Right lobe of liver (tissue), 6 donors: ENCODE results near the gene NFYC. TPM values are rescaled to one million over a fixed set of nuclear protein-coding genes. Genes with fewer than 3 reads are reported as not detected.
"Not testable (repeated sequence)": the region's sequence is repeated elsewhere in the genome, so short reads cannot be mapped to it uniquely, and the experiment has no call there.

Experiments used
- ATAC-seq, 4 donors: fragments of 200-7000 bp; cut with Tn5 transposase; one replicate each; pipeline ENCODE4 v1.9.1; 2020; ENCODE audit warnings: mild to moderate bottlenecking in 4 of 4, moderate library complexity in 4 of 4
- DNase-seq, 3 donors: peaks; one replicate each; pipeline ENCODE4 v3.0.0-alpha.2; 2020
- H3K27ac ChIP-seq, 3 donors: fragments of 200-600 bp; one replicate each; pipeline ENCODE4 v1.8.0; 2022
- H3K27me3 ChIP-seq, 2 donors: fragments of 200-600 bp; one replicate each; pipeline ENCODE4 v1.8.0; 2022
- H3K36me3 ChIP-seq, 4 donors: fragments of 200-600 bp; sonication (generic) in 1 of 4; one replicate each; pipeline versions ENCODE4 v1.5.1 to v1.8.0; 2017 to 2022; ENCODE audit warnings: control low read depth in 1 of 4
- H3K4me1 ChIP-seq, 4 donors: fragments of 200-600 bp; sonication (generic) in 1 of 4; one replicate each; pipeline versions ENCODE4 v1.5.1 to v1.8.0; 2017 to 2022; ENCODE audit warnings: control low read depth in 1 of 4
- H3K4me3 ChIP-seq, 3 donors: fragments of 200-600 bp; one replicate each; pipeline ENCODE4 v1.8.0; 2022
- H3K9me3 ChIP-seq, 4 donors: fragments of 200-600 bp; sonication (generic) in 1 of 4; one replicate each; pipeline versions ENCODE4 v1.5.1 to v1.8.0; 2017 to 2022; ENCODE audit warnings: control low read depth in 1 of 4
- POLR2A ChIP-seq: fragments of 450-650 bp; IDR thresholded peaks from one replicate; pipeline ENCODE4 v1.6.1; 2017; ENCODE audit warnings: antibody characterized with exemption, mild to moderate bottlenecking
- WGBS: methylation state at CpG from one replicate; pipeline ENCODE4 v1.1.6; 2018; ENCODE audit warnings: low coverage, low lambda C conversion rate; ENCODE audit not compliant: insufficient coverage; ENCODE audit errors: missing lambda C conversion rate; 5-methylcytosine and 5-hydroxymethylcytosine counted together
- intact Hi-C, 2 donors: fragments of 100-400 bp; cut with DNase I; formaldehyde crosslinking; loops; one replicate each; pipeline versions ENCODE4 v1.11.2 to v1.14.1; 2022
- total RNA-seq, 6 experiments: library from RNA; depleted of rRNA in 2 of 6; stranded (reverse); fragments of >200 nt in 2 of 6; fragmentation: NEBNext Ultra II Directional in 3 of 6; extraction: Animal tissue kit (Norgen Biotek cat#: 25700) in 3 of 6; gene quantifications; one replicate each; pipeline versions ENCODE4 v1.1.0 to v1.2.4, GENCODE V29; 2016 to 2023
- TF ChIP-seq, protein P1 (sequence below), 4 donors: fragments of 200-600 bp in 3 of 4; fragments of 450-650 bp in 1 of 4; IDR thresholded peaks; one replicate each; pipeline versions ENCODE4 v1.5.1 to v1.8.0; 2016 to 2022; ENCODE audit warnings: antibody characterized with exemption in 4 of 4, mild to moderate bottlenecking in 2 of 4
- donor health status: DM: no; HTN: yes; CAD: no.
- donor health status: DM: no; HTN: no; CAD: no.
- donor health status: DM: no; HTN: no; CAD: no.
- donor health status: DM: no; HTN: yes; CAD: no.
- donor health status: DM: no; HTN: yes; CAD: no.

Gene NFYC
- total RNA-seq, 6 experiments from 2014 or later = 21.9 to 36.1 (median 28.1) TPM

DNA sequence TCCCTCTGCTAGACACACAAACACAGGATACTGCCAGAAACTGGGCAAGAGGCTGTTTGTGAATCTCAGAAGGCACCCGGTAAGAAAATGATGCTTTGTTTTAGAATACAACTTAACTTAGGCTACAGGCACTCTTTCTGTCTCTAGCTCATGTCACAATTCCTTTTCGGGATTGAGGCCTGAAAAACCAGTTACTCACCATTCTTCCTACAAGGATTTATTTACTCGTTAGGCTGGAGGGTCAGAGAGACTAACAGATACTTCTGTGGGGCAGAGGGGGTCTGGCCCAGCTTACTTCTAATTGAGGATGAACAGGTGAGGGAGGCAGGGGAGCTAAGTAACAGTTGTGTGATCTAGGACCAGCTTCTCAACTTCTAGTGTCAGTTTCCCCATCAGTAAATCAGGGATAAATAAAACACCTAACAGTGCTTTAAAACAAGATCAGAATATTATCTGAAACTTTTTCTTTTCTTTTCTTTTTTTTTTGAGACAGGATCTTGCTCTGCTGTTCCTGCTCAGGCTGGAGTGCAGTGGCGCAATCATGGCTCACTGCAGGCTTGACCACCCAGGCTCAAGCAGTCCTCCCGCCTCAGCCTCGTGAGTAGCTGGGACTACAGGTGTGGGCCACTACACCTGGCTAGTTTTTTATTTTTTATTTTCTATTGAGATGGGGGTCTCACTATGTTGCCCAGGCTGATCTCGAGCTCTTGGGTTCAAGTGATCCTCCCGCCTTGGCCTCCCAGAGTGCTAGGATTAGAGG is 31.9 kb downstream of the NFYC start:
- Histone ChIP-seq H3K4me3 (no peak overlapping the region), H3K36me3 (no peaks in the 10 kb centered on the region), H3K27ac (no peak overlapping the region), H3K27me3 (no peaks in the 10 kb centered on the region), H3K4me1 (peaks cover 0 to 42% (median 1%) of the 10 kb centered on the region in 4 donors), H3K9me3 (no peaks in the 10 kb centered on the region)
- DNase-seq (no peak), ATAC-seq (no peak)
- WGBS = 77% methylated on average over 5 of the region's 8 CpGs
- no peak for TF ChIP-seq POLR2A
- TF ChIP-seq, protein P1, sequence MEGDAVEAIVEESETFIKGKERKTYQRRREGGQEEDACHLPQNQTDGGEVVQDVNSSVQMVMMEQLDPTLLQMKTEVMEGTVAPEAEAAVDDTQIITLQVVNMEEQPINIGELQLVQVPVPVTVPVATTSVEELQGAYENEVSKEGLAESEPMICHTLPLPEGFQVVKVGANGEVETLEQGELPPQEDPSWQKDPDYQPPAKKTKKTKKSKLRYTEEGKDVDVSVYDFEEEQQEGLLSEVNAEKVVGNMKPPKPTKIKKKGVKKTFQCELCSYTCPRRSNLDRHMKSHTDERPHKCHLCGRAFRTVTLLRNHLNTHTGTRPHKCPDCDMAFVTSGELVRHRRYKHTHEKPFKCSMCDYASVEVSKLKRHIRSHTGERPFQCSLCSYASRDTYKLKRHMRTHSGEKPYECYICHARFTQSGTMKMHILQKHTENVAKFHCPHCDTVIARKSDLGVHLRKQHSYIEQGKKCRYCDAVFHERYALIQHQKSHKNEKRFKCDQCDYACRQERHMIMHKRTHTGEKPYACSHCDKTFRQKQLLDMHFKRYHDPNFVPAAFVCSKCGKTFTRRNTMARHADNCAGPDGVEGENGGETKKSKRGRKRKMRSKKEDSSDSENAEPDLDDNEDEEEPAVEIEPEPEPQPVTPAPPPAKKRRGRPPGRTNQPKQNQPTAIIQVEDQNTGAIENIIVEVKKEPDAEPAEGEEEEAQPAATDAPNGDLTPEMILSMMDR (IDR thresholded peaks at IDR 0.05) = no peak
- intact Hi-C loops = no loop called here

DNA sequence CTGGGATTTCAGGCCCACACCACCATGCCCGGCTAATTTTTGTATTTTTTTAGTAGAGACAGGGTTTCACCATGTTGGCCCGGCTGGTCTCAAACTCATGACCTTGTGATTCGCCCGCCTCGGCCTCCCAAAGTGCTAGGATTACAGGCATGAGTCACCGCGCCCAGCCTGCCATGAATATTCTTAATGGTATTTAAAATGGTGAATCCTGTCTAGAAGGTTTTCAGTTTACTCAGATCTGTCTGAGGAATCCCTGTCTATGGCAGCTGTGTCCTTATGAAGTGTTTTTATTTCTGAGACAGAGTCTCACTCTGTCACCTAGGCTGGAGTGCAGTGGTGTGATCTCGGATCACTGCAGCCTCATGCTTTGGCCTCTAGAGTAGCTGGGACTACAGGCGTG is 36.2 kb downstream of the NFYC start:
- H3K4me1 ChIP-seq = peaks cover 0 to 64% (median 6%) of the 10 kb centered on the region in 4 donors
- not testable (repeated sequence) for ATAC-seq

DNA sequence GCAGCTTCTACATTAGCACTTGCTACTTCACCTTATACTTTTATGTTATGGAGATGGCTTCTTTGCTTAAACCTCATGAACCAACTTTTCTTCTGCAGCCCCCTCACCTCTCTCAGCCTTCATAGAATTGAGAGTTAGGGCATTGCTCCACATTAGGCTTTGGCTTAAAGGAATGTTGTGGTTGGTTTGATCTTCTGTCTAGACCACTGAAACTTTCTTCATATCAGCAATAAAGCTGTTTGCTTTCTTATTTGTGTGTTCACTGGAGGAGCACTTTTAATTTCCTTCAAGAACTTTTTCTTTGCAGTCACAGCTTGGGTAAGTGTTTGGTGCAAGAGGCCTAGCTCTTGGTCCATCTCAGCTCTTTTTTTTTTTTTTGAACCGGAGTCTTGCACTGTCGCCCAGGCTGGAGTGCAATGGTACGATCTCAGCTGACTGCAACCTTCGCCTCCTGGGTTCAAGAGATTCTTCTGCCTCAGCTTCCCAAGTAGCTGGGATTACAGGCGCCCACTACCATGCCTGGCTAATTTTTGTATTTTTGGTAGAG is 37.9 kb downstream of the NFYC start:
- Histone ChIP-seq H3K27ac (peak overlapping the region in 1 of 3 donors; percentile 51), H3K4me1 (peaks cover 0 to 51% (median 6%) of the 10 kb centered on the region in 4 donors)
- H3K4me3 ChIP-seq, DNase-seq, H3K27me3 ChIP-seq, intact Hi-C loops, H3K36me3 ChIP-seq, H3K9me3 ChIP-seq: not testable (repeated sequence)
- 80% methylated on average over 3 of the region's 5 CpGs for whole genome bisulfite sequencing
- peak in 1 of 4 donors; percentile 8 for ATAC-seq

More for the DNA sequence above, 36.2 kb downstream of the NFYC start:
- H3K27me3 ChIP-seq, intact Hi-C loops, DNase-seq, H3K9me3 ChIP-seq, H3K4me3 ChIP-seq, H3K36me3 ChIP-seq: not testable (repeated sequence)
- peak overlapping the region in 2 of 3 donors; percentile 24 to 42 for H3K27ac ChIP-seq
- 100% methylated on average over 9 of the region's 9 CpGs for WGBS

DNA sequence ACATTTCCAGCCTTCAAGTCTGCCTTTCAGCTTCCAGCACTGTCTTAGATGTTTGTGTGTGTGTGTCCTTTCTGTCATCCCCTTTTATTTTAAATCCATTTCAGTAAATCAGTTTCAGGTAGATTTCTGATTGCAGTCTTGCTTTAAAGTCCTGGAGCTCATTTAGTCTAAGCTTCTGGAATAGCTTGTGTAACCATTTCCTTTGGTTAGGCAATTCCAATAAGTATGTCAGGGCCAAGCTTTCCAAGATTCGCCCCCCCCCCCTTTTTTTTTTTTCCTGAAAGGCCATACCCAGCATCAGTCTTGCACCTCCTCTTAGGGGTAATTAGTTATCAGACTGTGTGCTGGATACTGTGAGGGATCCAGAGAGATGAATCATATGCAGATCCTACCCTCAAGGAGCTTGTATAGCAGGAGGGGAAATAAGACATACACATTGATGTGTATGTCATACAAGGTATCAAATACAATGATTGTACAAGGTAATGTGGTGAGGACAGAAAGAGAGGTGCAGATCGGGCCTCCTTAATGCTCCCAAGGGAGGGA is 41.3 kb downstream of the NFYC start:
- Histone ChIP-seq H3K4me1 (peaks cover 0 to 53% (median 6%) of the 10 kb centered on the region in 4 donors), H3K27ac (peak overlapping the region in 1 of 3 donors; percentile 13), H3K36me3 (no peaks in the 10 kb centered on the region), H3K27me3 (no peaks in the 10 kb centered on the region), H3K4me3 (no peak overlapping the region), H3K9me3 (no peaks in the 10 kb centered on the region)
- WGBS = 75% methylated on average over 2 of the region's 2 CpGs
- intact Hi-C loops = no loop called here
- ATAC-seq (no peak), DNase-seq (no peak)
- TF ChIP-seq, protein P1 (IDR thresholded peaks at IDR 0.05) = no peak
- no peak for TF ChIP-seq POLR2A

DNA sequence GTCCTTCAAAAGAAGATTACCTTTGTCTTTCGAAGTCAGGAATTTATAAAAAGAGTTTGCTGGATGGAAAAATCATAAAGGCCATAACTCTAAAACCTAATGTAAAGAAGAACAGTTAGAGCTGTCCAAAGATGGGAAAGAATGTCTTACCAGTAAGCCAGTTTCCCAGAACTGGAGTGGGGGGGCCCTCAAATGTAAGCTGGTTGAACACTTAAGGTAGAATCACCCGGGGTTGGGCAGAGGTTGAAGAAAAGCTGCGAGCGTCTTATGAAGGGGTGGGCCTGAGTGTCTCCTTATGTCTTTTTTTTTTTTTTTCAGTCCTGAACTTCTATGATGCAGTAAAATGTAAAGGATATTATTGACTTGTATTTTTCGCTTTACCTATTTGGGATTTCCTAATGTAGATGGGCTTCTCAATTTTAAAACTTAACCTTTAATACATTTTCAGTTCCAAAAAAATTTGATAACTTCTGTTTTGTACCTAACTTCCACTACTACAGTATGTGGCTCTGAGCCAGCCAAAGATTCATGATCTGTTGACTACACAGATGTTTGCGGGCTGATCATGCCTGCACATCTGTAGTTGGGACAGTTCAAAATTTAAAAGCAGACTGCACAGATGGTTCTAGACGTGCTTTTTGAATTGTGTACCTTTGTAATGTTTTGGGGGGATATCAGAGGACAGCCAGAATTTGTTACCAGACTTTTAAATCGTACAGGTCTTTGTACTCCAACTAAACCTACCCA is 43.6 kb downstream of the NFYC start:
- DNase-seq (no peak), ATAC-seq (no peak)
- 73% methylated on average over 6 of the region's 8 CpGs for WGBS
- Histone ChIP-seq H3K4me1 (peaks cover 0 to 51% (median 3%) of the 10 kb centered on the region in 4 donors), H3K9me3 (no peaks in the 10 kb centered on the region), H3K27me3 (no peaks in the 10 kb centered on the region), H3K4me3 (no peak overlapping the region), H3K27ac (peak overlapping the region in 1 of 3 donors; percentile 56), H3K36me3 (peaks cover 0 to 12% (median 0%) of the 10 kb centered on the region in 4 donors)
- TF ChIP-seq, protein P1 (IDR thresholded peaks at IDR 0.05) = no peak
- no peak for TF ChIP-seq POLR2A
- intact Hi-C loops = no loop called here
